OCI-LY1 (cell line): ENCODE data around the gene ABCA9.

ENCODE experiments used
- EZH2 ChIP-seq: fragments of 200-600 bp; sonication (generic), shearing (Covaris generic); IDR thresholded peaks from 2 replicates; pipeline ENCODE4 v1.8.0; 2017; ENCODE audit warnings: borderline replicate concordance, mixed run types, mild to moderate bottlenecking, antibody characterized with exemption, low read length, moderate library complexity, mixed read lengths
- TF ChIP-seq, protein P1 (sequence below): fragments of 200-600 bp; sonication (generic), shearing (Covaris generic); IDR thresholded peaks from 2 replicates; pipeline ENCODE4 v1.5.1; 2017; ENCODE audit warnings: mild to moderate bottlenecking, antibody characterized with exemption, low read length, moderate library complexity, mixed read lengths

DNA sequence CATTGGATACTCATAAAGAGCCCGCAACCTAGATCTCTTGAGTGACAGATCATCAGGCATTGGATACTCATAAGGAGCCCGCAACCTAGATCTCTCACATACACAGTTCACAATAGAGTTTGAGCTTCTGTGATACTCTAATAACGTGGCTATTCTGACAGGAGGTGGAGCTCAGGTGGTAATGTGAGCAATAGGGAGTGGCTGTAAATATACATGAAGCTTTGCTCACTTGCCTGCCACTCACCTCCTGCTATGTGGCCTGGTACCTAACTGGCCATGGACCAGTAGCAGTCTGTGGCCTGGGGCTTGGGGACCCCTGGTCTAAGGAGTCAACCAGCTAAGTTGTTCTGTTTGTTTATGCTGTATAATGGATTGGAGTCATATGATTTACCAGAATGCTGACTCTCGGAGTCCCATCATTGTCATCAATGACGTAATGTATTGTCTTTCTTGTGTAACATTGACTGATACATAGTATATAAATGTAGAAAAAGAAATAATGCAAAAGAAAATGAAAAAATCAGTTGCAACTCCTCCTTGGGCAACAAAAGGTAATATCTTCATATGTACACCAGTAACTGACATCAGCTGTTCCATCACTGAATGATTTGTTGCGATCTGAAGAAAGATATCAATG is 17.5 kb downstream of the ABCA9 start:
- TF ChIP-seq, protein P1, sequence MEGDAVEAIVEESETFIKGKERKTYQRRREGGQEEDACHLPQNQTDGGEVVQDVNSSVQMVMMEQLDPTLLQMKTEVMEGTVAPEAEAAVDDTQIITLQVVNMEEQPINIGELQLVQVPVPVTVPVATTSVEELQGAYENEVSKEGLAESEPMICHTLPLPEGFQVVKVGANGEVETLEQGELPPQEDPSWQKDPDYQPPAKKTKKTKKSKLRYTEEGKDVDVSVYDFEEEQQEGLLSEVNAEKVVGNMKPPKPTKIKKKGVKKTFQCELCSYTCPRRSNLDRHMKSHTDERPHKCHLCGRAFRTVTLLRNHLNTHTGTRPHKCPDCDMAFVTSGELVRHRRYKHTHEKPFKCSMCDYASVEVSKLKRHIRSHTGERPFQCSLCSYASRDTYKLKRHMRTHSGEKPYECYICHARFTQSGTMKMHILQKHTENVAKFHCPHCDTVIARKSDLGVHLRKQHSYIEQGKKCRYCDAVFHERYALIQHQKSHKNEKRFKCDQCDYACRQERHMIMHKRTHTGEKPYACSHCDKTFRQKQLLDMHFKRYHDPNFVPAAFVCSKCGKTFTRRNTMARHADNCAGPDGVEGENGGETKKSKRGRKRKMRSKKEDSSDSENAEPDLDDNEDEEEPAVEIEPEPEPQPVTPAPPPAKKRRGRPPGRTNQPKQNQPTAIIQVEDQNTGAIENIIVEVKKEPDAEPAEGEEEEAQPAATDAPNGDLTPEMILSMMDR: no peak
- TF ChIP-seq EZH2: no peak
